22Rv1 (cell line): Measurements from ENCODE around the gene HMGA1.

Source experiments
- H3K27ac ChIP-seq: fragments of 450-650 bp; 2 replicates; pipeline ENCODE4 v1.5.1; 2017
- CTCF ChIP-seq: fragments of 450-650 bp; IDR thresholded peaks from 2 replicates; pipeline ENCODE4 v1.5.1; 2017; ENCODE audit warnings: mild to moderate bottlenecking
- ZFX ChIP-seq: fragments of 450-650 bp; IDR thresholded peaks from 2 replicates; pipeline ENCODE4 v1.6.1; 2017; ENCODE audit warnings: antibody characterized with exemption, borderline replicate concordance

The HMGA1 gene

GRCh38 chr6:34236443-34237315 lies at the start of gene HMGA1:
HMGA1 (plus strand) TSS chr6:34236873; CDS start chr6:34240781, 3,908 bp downstream.
- TF ChIP-seq CTCF, result no peak
- TF ChIP-seq ZFX, result no peak
- H3K27ac ChIP-seq, result peak within 1 kb of the TSS; percentile 73

GRCh38 chr6:34189806-34190503 lies 46.7 kb upstream of the HMGA1 start:
- TF ChIP-seq CTCF (peak; percentile 11; the same call in 1 of the 2 replicates), ZFX (no peak)
- H3K27ac ChIP-seq, result no peak overlapping the region

GRCh38 chr6:34190504-34191122 lies 46.1 kb upstream of the HMGA1 start:
- no peak for TF ChIP-seq CTCF
- no peak for TF ChIP-seq ZFX
- no peak overlapping the region for H3K27ac ChIP-seq

- H3K27ac ChIP-seq, result no peak overlapping the region
- TF ChIP-seq ZFX, result no peak
- TF ChIP-seq CTCF, result no peak
Observed at GRCh38 chr6:34194772-34195171, 41.9 kb upstream of the HMGA1 start.

- TF ChIP-seq ZFX (no peak), CTCF (no peak)
- no peak overlapping the region for H3K27ac ChIP-seq
Observed at GRCh38 chr6:34195726-34196115, 41.0 kb upstream of the HMGA1 start.

- no peak overlapping the region for H3K27ac ChIP-seq
- TF ChIP-seq ZFX (no peak), CTCF (peak; percentile 97)
Observed at GRCh38 chr6:34196116-34196832, 40.4 kb upstream of the HMGA1 start.
